Cardiac septum (tissue), 1 donor: Measurements from ENCODE around the gene FLNC. TPM values are rescaled to one million over a fixed set of nuclear protein-coding genes. Genes with fewer than 3 reads are reported as not detected.

ENCODE experiments used
- DNase-seq: peaks from one replicate; pipeline ENCODE4 v3.0.0-alpha.2; 2020; ENCODE audit warnings: low spot score
- intact Hi-C: fragments of 100-400 bp; cut with DNase I; formaldehyde crosslinking; loops from one replicate; pipeline ENCODE4 v1.14.0; 2022
- total RNA-seq: library from RNA; stranded (reverse); fragmentation: NEBNext Ultra II Directional; extraction: Animal tissue kit (Norgen Biotek cat#: 25700); gene quantifications from one replicate; pipeline ENCODE4 v1.2.1, GENCODE V29; 2021
- donor health status: DM: no; HTN: no; CAD: no.

Gene FLNC
- total RNA-seq, 1 donor from 2014 or later: 1,261 TPM

GRCh38 chr7:128869944-128870285, 39.7 kb downstream of the FLNC start:
- DNase-seq: no peak
- intact Hi-C loops: loop anchor here (5.0 kb wide), 1 partner anchor 133 kb away; the partner anchor contains the start of gene CALU

GRCh38 chr7:128871050-128871449, 40.8 kb downstream of the FLNC start:
- DNase-seq: no peak
- intact Hi-C loops: no loop called here

- DNase-seq: no peak
- intact Hi-C loops: no loop called here
These were observed 42.2 kb downstream of the FLNC start for GRCh38 chr7:128872394-128872824.

GRCh38 chr7:128873234-128873633, 43.0 kb downstream of the FLNC start:
- no peak for DNase-seq
- intact Hi-C loops: no loop called here

GRCh38 chr7:128874140-128875031, 44.2 kb downstream of the FLNC start:
- intact Hi-C loops: no loop called here
- DNase-seq: no peak

- intact Hi-C loops: no loop called here
- DNase-seq: no peak
These were observed 45.3 kb downstream of the FLNC start for GRCh38 chr7:128875523-128875948.

- DNase-seq: no peak
- intact Hi-C loops: loop anchor here (2.0 kb wide), 1 partner anchor 267 kb away; no protein-coding TSS in a partner anchor
These were observed 45.9 kb downstream of the FLNC start for GRCh38 chr7:128876127-128876526.

GRCh38 chr7:128876586-128876977, 46.4 kb downstream of the FLNC start:
- DNase-seq: no peak
- intact Hi-C loops: loop anchor here (2.0 kb wide), 1 partner anchor 268 kb away; no protein-coding TSS in a partner anchor

- intact Hi-C loops: loop anchor here (2.0 kb wide), 1 partner anchor 268 kb away; no protein-coding TSS in a partner anchor
- DNase-seq: no peak
These were observed 47.0 kb downstream of the FLNC start for GRCh38 chr7:128876978-128877755.

- intact Hi-C loops: loop anchor here (2.0 kb wide), 1 partner anchor 269 kb away; no protein-coding TSS in a partner anchor
These were observed 47.5 kb downstream of the FLNC start for GRCh38 chr7:128877756-128878120.

GRCh38 chr7:128878226-128879105, 48.3 kb downstream of the FLNC start:
- intact Hi-C loops: no loop called here
- no peak for DNase-seq

More at GRCh38 chr7:128877756-128878120, 47.5 kb downstream of the FLNC start:
- DNase-seq: no peak

- intact Hi-C loops: no loop called here
- DNase-seq: no peak
These were observed 49.3 kb downstream of the FLNC start for GRCh38 chr7:128879461-128879938.

GRCh38 chr7:128879939-128880746, 49.9 kb downstream of the FLNC start:
- DNase-seq: no peak
- intact Hi-C loops: loop anchor here (5.0 kb wide), 2 partner anchors 88 to 403 kb away; partner anchors contain the start of genes CCDC136 and METTL2B

- intact Hi-C loops: loop anchor here (5.0 kb wide), 2 partner anchors 89 to 404 kb away; partner anchors contain the start of genes CCDC136 and METTL2B
- DNase-seq: no peak
These were observed 50.7 kb downstream of the FLNC start for GRCh38 chr7:128880791-128881457.

GRCh38 chr7:128881458-128882125, 51.4 kb downstream of the FLNC start:
- intact Hi-C loops: loop anchor here (5.0 kb wide), 2 partner anchors 89 to 404 kb away; partner anchors contain the start of genes CCDC136 and METTL2B

GRCh38 chr7:128882134-128882533, 51.9 kb downstream of the FLNC start:
- no peak for DNase-seq
- intact Hi-C loops: loop anchor here (5.0 kb wide), 2 partner anchors 90 to 405 kb away; partner anchors contain the start of genes CCDC136 and METTL2B

More at GRCh38 chr7:128881458-128882125, 51.4 kb downstream of the FLNC start:
- DNase-seq: no peak
